Measurements from ENCODE around the gene QSOX2.

- TF ChIP-seq REST (IDR thresholded peaks at IDR 0.05; ENCODE audit: unreplicated experiment) (no peak), POLR2AphosphoS5 (IDR thresholded peaks at IDR 0.05; ENCODE audit: low read depth) (no peak), EZH2 (IDR thresholded peaks at IDR 0.05; ENCODE audit: low read depth, unreplicated experiment) (no peak), CREB1 (CRISPR knock-in tag; IDR thresholded peaks at IDR 0.05; ENCODE audit: low read depth) (no peak), EZH2phosphoT487 (IDR thresholded peaks at IDR 0.05; ENCODE audit: unreplicated experiment) (no peak), STAT1 (IDR thresholded peaks at IDR 0.05; ENCODE audit: unreplicated experiment) (no peak), JUNB (IDR thresholded peaks at IDR 0.05; ENCODE audit: unreplicated experiment) (no peak), ZNF114 (CRISPR knock-in tag; IDR thresholded peaks at IDR 0.05) (no peak), ETS1 (IDR thresholded peaks at IDR 0.05) (no peak), NANOG (IDR thresholded peaks at IDR 0.05; ENCODE audit: borderline replicate concordance) (no peak)
- TF ChIP-seq, protein P1, sequence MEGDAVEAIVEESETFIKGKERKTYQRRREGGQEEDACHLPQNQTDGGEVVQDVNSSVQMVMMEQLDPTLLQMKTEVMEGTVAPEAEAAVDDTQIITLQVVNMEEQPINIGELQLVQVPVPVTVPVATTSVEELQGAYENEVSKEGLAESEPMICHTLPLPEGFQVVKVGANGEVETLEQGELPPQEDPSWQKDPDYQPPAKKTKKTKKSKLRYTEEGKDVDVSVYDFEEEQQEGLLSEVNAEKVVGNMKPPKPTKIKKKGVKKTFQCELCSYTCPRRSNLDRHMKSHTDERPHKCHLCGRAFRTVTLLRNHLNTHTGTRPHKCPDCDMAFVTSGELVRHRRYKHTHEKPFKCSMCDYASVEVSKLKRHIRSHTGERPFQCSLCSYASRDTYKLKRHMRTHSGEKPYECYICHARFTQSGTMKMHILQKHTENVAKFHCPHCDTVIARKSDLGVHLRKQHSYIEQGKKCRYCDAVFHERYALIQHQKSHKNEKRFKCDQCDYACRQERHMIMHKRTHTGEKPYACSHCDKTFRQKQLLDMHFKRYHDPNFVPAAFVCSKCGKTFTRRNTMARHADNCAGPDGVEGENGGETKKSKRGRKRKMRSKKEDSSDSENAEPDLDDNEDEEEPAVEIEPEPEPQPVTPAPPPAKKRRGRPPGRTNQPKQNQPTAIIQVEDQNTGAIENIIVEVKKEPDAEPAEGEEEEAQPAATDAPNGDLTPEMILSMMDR (conservative IDR thresholded peaks at IDR 0.05; ENCODE audit: low read depth in 2 of 2), result no peak
Measured at GRCh38 chr9:136235171-136235570, 10.4 kb downstream of the QSOX2 start.
